Measurements from ENCODE around the gene SUSD4.

DNA sequence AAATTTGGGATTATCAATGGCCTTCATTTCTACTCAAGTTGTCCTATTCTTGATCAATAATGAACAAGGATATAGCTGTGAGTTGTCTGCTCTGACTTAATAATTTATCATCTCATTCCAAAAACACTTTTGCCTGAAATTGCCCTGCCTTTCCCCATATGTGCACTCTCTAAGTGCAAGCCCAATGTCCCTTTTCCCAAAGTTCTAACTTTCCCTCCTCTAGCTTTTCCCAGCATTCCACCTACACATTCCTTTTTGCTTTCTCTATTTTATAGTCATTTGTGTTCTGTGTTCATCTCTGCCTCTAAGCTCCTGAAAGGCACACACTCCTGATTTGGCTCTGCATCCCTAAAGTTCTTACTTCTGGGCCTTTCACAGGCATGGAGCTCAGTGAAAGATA lies 34.7 kb downstream of the SUSD4 start:
- TF ChIP-seq YY1 (IDR thresholded peaks at IDR 0.05; ENCODE audit: low read depth), result no peak
- no peak for TF ChIP-seq RAD21 (IDR thresholded peaks at IDR 0.05; ENCODE audit: low read depth)
- TF ChIP-seq CREB1 (IDR thresholded peaks at IDR 0.05; ENCODE audit: low read depth), result no peak
- TF ChIP-seq EGR1 (IDR thresholded peaks at IDR 0.05), result no peak
- TF ChIP-seq EP300 (IDR thresholded peaks at IDR 0.05; ENCODE audit: borderline replicate concordance), result no peak
- TF ChIP-seq TEAD4 (IDR thresholded peaks at IDR 0.05), result no peak
- TF ChIP-seq CEBPB (IDR thresholded peaks at IDR 0.05), result no peak
- TF ChIP-seq TAF1 (IDR thresholded peaks at IDR 0.05; ENCODE audit: low read depth), result no peak
- TF ChIP-seq, protein P1, sequence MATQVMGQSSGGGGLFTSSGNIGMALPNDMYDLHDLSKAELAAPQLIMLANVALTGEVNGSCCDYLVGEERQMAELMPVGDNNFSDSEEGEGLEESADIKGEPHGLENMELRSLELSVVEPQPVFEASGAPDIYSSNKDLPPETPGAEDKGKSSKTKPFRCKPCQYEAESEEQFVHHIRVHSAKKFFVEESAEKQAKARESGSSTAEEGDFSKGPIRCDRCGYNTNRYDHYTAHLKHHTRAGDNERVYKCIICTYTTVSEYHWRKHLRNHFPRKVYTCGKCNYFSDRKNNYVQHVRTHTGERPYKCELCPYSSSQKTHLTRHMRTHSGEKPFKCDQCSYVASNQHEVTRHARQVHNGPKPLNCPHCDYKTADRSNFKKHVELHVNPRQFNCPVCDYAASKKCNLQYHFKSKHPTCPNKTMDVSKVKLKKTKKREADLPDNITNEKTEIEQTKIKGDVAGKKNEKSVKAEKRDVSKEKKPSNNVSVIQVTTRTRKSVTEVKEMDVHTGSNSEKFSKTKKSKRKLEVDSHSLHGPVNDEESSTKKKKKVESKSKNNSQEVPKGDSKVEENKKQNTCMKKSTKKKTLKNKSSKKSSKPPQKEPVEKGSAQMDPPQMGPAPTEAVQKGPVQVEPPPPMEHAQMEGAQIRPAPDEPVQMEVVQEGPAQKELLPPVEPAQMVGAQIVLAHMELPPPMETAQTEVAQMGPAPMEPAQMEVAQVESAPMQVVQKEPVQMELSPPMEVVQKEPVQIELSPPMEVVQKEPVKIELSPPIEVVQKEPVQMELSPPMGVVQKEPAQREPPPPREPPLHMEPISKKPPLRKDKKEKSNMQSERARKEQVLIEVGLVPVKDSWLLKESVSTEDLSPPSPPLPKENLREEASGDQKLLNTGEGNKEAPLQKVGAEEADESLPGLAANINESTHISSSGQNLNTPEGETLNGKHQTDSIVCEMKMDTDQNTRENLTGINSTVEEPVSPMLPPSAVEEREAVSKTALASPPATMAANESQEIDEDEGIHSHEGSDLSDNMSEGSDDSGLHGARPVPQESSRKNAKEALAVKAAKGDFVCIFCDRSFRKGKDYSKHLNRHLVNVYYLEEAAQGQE (IDR thresholded peaks at IDR 0.05; ENCODE audit: low read depth), result no peak
- TF ChIP-seq FOXM1 (IDR thresholded peaks at IDR 0.05; ENCODE audit: borderline replicate concordance, low read depth), result no peak
- TF ChIP-seq, protein P2, sequence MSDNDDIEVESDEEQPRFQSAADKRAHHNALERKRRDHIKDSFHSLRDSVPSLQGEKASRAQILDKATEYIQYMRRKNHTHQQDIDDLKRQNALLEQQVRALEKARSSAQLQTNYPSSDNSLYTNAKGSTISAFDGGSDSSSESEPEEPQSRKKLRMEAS (IDR thresholded peaks at IDR 0.05), result no peak
- TF ChIP-seq NFIC (IDR thresholded peaks at IDR 0.05), result no peak
- TF ChIP-seq, protein P3, sequence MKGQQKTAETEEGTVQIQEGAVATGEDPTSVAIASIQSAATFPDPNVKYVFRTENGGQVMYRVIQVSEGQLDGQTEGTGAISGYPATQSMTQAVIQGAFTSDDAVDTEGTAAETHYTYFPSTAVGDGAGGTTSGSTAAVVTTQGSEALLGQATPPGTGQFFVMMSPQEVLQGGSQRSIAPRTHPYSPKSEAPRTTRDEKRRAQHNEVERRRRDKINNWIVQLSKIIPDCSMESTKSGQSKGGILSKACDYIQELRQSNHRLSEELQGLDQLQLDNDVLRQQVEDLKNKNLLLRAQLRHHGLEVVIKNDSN (IDR thresholded peaks at IDR 0.05), result no peak
- no peak for TF ChIP-seq TCF12 (IDR thresholded peaks at IDR 0.05; ENCODE audit: low read depth)

All from Ishikawa (cell line).